Stimulated activated CD4-positive, alpha-beta T cell treated with anti-CD3 and anti-CD28 coated beads, Interleukin-4, amount 100 ng/mL, for 24 hours (primary cell): ENCODE measurements around the gene CRACR2A.

Experiments
- DNase-seq: peaks from one replicate; pipeline ENCODE4 v3.0.0-alpha.2; 2020

CRACR2A gene

GRCh38 chr12:3644104-3644503, 108.8 kb downstream of the CRACR2A start:
- DNase-seq, result no peak

DNA sequence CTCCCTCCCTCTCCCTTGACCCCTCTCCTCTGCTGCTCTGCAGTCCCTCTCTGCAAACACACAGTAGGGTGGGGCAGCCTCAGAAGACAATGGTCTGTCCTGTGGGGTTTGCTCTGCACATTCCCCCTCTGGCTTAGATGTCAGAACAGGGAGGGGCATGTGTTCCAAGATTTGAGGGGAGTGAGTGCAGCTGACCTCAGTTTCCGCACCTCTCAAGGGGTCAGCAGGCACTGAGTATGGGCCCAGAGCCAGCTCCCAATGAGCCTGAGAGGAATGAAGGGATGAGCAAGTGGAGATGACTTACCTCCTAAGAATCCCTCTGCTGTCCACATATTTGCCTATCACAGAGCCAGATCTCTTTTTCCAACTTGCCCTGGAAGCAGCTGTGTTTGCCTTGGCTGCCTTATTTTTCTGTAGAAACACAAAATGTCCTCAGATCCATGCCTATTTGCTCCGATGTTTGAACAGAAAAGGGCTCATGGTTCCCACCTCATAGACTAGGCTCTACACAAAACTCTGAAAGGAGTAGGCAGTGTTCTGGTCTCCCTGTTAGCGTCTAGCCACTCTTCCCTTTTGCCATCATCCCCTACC, 111.4 kb downstream of the CRACR2A start:
- no peak for DNase-seq

- no peak for DNase-seq
These were observed 116.6 kb downstream of the CRACR2A start for GRCh38 chr12:3636328-3636727.

GRCh38 chr12:3634348-3634747, 118.6 kb downstream of the CRACR2A start:
- no peak for DNase-seq

DNA sequence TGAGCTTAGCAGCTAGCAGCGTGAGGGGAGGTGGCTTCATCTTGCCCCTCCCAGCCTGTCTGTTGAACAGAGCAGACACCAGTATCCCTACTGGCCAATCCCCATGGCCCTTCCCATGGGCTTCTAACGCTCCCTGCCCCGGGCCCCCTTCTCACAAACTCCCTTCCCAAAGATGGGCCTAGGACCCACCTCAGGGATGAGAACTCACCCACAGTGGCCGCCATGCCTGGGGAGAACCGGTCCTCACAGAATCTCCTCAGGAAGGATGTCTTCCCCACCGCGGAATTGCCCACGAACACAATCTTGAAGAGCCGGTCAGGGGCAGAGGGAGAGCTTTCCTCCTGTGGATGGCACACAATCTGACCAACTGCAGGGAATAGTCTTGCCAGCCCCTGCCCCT, 119.5 kb downstream of the CRACR2A start:
- DNase-seq, result no peak

- DNase-seq, result no peak
These were observed 120.2 kb downstream of the CRACR2A start for GRCh38 chr12:3632754-3633153.

DNA sequence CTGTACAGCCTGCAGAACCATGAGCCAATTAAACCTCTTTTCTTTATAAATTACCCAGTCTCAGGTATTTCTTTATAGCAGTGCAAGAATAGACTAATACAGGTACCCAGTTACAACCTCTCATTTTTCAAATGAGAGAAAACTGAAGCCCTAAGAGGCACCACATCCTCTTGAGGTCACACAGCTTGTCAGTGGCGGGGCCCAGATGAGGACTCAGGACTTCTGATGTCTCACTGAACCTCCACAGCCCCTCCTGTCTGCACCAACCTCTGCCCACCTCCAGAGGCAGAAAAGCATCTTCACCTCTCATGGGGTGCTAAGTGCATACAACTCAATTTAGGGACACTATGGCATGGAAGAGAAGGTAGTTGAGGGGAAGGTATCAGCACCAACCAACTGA, 120.7 kb downstream of the CRACR2A start:
- no peak for DNase-seq

- DNase-seq, result no peak
These were observed 121.2 kb downstream of the CRACR2A start for GRCh38 chr12:3631759-3632158.

DNA sequence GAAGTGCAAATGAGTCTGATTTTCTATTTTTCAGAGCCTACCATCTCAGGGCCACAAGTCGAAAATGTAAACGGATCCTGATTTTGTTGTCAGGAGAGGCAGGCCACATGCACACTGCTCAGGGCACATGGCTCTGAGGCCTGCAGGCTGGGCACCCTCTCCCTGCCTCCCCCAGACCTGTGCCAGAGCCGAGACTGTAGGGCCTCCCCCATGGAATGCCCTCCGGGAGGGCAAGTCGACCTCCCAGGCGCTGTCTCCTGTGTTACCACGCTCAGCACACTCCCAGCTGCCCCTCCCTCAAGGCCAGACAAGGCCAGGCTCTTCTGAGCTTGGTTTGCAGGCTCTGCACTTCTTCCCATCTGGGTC, 121.7 kb downstream of the CRACR2A start:
- DNase-seq, result no peak

DNA sequence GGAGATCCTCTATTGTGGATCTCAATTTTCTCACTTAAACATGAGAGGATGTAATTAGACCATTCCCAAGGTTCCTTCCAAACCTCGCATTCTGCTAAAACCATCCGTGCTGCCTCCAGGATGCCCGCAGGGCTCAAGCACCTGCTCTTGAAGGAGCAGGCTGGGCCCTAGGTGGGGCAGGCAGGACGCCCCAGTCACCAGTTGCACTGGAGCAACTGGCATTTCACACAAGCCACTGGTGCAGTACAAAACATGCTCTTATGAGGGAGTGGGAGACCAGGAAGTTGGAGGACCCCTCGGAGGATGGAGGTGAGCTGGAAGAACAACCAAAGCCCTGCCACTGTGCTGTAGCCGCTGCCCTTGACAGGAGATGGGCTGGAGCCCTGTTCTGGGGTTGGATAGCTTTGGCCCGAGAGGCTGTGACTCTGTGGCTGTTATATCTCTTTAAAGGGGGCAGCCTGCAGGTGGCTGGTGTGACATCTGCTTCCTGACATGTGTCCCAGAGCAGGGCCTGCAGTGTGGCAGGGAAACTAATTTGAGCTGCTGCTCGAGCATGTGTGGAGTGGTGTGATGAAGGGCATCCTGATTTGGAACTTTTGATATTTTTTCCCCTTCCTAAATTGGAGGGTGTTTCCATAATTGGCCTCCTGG, 122.2 kb downstream of the CRACR2A start:
- no peak for DNase-seq

DNA sequence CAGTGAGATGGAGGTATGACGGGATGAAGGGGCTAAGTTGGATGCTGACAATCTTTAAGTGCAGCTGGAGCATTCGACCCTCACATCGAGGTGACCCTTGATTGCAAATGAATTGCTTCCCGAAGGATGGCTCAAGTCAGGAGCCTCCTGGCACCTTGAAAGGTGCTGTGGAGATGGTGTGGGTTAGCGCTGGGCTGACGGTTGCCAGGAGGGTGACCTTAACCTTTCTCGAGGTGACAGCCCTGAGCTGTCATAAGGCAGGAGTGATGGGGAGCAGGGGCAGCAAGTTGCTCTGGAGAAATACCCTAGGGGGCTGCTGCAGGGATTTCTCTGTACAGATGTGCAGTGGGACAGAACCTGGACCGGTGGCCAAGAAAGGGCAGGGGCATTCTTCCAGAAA, 122.8 kb downstream of the CRACR2A start:
- DNase-seq, result no peak

GRCh38 chr12:3629057-3629830, 123.7 kb downstream of the CRACR2A start:
- DNase-seq, result no peak

DNA sequence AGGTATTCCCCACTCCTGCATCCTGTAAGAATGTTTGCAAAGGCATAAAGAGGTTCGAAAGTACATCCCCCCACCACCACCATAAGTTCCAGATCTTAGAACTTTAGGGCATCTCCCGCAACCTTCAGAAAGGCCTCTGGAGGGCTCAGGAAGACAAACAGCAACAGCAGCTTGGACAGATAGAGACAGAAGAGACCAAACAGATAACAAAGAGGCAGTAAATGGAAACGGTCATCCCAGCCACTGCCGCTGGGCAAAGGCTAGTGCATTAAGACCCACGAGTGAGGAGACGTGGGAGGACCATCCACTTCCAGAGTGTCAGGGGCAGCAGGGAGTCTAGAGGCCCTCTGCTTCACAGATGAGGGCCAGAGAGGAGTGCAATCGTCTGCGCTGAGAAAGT, 124.3 kb downstream of the CRACR2A start:
- no peak for DNase-seq

DNA sequence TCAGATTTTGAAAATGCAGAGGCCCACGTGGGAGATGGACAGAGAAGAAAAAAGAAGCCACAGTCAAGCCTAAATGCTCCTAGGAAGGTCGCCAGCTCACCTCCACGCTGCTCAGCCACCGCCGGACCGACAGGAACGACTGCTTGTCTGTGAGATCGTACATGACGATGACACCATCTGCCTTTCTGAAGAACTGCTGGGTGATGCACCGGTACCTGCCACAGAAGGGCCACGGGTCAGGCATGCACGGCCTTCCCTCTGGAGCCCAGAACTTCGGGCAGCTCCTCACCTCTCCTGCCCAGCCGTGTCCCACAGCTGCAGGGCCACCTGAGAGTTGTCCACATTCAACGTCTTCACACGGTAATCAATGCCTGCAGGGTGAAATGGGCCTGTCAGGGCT, 125.6 kb downstream of the CRACR2A start:
- no peak for DNase-seq

- DNase-seq, result no peak
These were observed 128.6 kb downstream of the CRACR2A start for GRCh38 chr12:3624273-3624672.

DNA sequence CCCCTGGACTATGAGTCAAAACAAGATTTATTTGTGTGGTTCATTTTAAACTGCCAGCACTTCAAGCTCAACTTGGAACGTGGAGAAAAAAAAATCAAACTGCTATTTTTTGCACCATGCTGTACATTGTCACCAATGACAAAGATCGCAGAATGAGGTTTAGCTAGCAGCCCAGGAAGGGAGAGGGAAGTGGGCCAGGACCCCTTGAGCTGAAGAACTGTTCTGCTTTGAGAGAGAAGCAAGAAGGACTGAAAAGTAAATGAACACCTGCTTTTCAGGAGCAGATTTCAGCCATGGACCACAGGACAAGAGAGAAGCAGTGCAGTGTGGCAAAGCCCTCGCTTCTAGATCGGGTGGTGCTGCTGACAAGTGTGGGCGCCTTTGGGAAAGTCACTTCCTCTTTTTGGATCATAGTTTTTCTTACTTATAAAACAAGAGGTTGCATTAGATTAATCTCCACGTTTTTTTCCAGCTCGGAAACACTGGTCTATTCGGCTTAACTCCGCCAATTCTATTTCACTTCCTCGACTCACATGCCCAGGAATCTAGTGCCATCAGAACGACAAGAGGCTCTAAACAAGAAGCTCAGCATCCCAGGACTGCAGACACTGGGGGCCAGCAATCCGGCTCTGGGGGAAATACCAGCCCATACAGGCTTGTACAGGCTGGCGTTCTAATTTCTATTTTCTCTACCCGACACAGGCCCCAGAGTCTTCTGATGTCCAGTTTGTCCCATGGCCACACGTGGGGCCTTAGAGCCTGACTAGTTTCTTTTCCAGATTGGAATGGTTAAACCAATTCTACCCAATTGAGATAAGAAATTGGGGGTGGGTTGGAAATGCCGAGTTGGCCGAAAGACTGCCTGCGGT, 129.9 kb downstream of the CRACR2A start:
- no peak for DNase-seq

DNA sequence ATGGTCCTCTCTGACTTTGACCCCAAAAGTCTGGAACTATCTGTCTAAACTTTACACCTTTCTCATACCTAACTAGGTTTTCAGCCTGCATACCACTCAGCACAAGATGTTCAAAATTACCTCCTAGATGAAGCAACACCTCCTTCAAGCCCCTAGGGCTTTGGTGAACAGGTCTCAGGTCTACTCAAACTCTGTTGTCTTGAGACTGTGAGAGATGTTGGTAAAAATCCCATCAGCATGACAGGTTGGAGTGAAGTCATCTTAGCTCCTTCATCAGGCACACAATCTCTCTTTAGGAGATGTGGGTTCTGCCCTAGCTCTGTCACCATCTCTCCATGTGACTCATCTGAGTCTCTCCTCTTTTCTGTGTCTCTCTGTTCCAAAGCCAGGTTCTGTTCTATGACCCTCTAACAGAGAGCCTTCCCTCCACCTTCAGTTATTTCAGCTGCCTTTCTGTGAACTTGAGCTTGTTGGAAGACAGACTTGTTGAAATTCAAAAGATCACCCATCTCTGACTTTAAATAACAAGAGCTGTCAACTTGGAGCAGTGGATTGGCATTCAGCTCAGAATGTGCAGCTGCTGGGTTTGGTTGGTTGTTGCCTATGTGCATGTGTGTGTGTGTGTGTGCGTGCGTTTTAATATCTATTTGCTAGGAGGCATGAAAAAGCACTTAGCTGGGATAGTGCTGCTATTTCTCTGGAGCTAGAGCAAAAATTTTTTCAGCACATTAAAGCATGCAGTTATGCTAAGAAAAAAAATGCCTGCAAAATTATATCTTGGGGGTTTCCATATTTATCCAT, 130.7 kb downstream of the CRACR2A start:
- DNase-seq, result no peak

DNA sequence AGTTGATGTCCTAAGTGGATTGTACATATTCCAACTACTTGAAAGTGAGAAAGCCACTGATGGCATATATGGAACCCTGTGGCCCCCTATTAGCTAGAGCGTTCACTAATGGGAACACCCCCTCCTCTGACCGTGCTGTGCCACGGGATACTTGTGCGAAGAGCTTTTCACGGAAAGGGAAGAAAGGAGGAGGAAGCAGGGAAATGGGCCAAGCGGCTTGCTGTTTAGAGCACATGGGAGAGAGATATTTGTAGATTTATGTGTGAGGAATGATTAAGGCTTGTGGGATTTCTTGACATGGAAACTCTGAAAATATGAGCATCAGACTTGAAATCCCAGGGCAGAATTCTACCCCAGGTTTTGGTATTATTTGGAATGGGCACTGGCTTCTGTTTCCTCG, 132.1 kb downstream of the CRACR2A start:
- no peak for DNase-seq

GRCh38 chr12:3617565-3617964, 135.3 kb downstream of the CRACR2A start:
- DNase-seq, result no peak

DNA sequence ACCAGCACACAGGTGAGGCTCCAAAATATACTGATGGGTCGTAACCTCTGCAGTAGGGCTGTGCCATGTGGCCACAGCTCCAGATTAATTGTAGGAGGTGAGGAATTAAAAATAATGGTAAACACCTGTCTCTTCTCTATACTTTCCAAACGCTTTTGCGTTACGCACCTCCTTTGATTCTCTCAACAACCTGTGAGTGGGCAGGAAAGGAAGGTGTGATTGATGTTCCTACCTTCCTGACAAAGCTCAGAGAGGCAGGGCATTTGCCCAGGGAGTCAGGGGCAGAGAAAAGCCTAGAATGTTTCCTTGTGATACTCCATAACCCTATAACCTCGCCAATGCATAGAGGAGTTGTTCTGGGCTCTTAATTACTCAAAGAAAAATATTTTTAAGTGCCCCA, 137.0 kb downstream of the CRACR2A start:
- DNase-seq, result no peak

DNA sequence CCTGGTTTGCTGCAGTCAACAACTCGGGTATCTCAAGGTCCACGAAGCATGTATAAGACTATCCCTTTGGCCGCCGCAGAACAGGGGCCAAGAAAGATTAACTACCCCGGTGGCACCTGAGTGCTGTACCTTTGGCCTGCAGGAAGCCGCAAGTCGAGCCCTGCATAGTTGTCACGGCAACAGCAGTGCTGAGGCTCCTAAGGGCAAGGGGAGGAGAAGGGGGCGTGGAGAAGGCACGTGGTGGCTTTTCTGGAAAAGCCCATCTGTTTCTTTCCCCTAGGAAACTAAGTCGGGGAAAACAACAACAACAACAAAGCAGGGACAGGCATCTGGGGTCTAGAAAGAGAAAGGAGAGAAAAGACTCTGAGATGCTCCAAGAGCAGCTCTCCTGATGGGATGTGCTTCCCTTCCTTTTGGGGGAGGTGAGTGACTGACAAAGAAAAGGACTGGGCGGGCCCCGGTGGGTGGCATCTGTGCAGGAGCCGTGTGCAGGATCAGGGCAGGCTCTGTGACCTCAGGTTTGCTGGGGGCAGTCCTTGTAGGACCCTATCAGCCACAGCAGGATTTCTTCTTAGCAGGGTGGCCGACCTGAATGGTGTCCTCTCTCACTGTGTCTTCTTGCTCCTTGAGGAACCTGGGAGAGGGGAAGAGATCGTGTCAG, 138.0 kb downstream of the CRACR2A start:
- no peak for DNase-seq
